DND-41 (cell line): ENCODE results near the gene FAM193A.

Experiments used
- ATAC-seq: fragments of 200-7000 bp; cut with Tn5 transposase; 3 replicates; pipeline ENCODE4 v1.9.1; 2021; ENCODE audit warnings: low read depth; ENCODE audit not compliant: insufficient read depth
- DNase-seq: peaks from one replicate; pipeline ENCODE4 v3.0.0-alpha.2; 2020
- H2AFZ ChIP-seq: 2 replicates; pipeline ENCODE4 v1.6.0; 2012; ENCODE audit warnings: low read depth, low read length
- H3K27ac ChIP-seq: 2 replicates; pipeline ENCODE4 v1.5.1; 2012; ENCODE audit warnings: low read length, inconsistent platforms
- H3K27me3 ChIP-seq: fragments of 200-600 bp; sonication (generic); 2 replicates; pipeline ENCODE4 v1.6.0; 2012; ENCODE audit warnings: low read length, mild to moderate bottlenecking, inconsistent platforms; ENCODE audit not compliant: insufficient read depth, poor library complexity
- H3K36me3 ChIP-seq: 2 replicates; pipeline ENCODE4 v1.5.1; 2012; ENCODE audit warnings: low read length, inconsistent platforms; ENCODE audit not compliant: insufficient read depth
- H3K4me1 ChIP-seq: 2 replicates; pipeline ENCODE4 v1.5.1; 2012; ENCODE audit warnings: mild to moderate bottlenecking, low read length; ENCODE audit not compliant: insufficient read depth
- H3K4me2 ChIP-seq: 2 replicates; pipeline ENCODE4 v1.6.0; 2012; ENCODE audit warnings: mild to moderate bottlenecking, moderate library complexity, low read length, inconsistent platforms; ENCODE audit not compliant: insufficient read depth
- H3K4me3 ChIP-seq, 2 experiments: fragments of 200-600 bp in 1 of 2; shearing (Covaris generic) in 1 of 2; 2 replicates each; pipeline ENCODE4 v1.5.1; 2012 to 2016; ENCODE audit warnings: inconsistent platforms in 2 of 2, low read length in 2 of 2, mild to moderate bottlenecking in 2 of 2, low read depth in 1 of 2, moderate library complexity in 1 of 2
- H3K79me2 ChIP-seq: 2 replicates; pipeline ENCODE4 v1.6.0; 2012; ENCODE audit warnings: low read length, inconsistent platforms; ENCODE audit not compliant: insufficient read depth
- H3K9ac ChIP-seq: 2 replicates; pipeline ENCODE4 v1.6.0; 2012; ENCODE audit warnings: low read depth, mild to moderate bottlenecking, inconsistent platforms, low read length, moderate library complexity
- H3K9me3 ChIP-seq: 2 replicates; pipeline ENCODE4 v1.5.1; 2012; ENCODE audit warnings: low read length, moderate library complexity, mild to moderate bottlenecking, inconsistent platforms; ENCODE audit not compliant: insufficient read depth, severe bottlenecking
- H4K20me1 ChIP-seq: 2 replicates; pipeline ENCODE4 v1.6.0; 2012; ENCODE audit warnings: low read length; ENCODE audit not compliant: insufficient read depth
- CTCF ChIP-seq: IDR thresholded peaks from 2 replicates; pipeline ENCODE4 v1.5.1; 2012; ENCODE audit warnings: borderline replicate concordance, low read length, moderate library complexity, mild to moderate bottlenecking; ENCODE audit not compliant: poor library complexity, severe bottlenecking; ENCODE audit errors: extremely low read depth
- EZH2 ChIP-seq: IDR thresholded peaks from 3 replicates; pipeline ENCODE4 v1.6.1; 2012; ENCODE audit warnings: borderline replicate concordance, low read depth, mild to moderate bottlenecking, moderate library complexity, low read length, inconsistent platforms; ENCODE audit not compliant: severe bottlenecking

Gene FAM193A

GRCh38 chr4:2565533-2565932 is 29.1 kb downstream of the FAM193A start:
- Histone ChIP-seq H3K79me2 (peaks cover 99% of the 10 kb centered on the region), H3K4me3 (no peak overlapping the region), H3K9me3 (no peaks in the 10 kb centered on the region), H3K4me1 (no peaks in the 10 kb centered on the region), H3K27ac (no peak overlapping the region), H3K27me3 (no peaks in the 10 kb centered on the region), H2AFZ (no peak overlapping the region), H3K36me3 (peaks cover 19% of the 10 kb centered on the region), H3K4me2 (no peak overlapping the region), H3K9ac (no peak overlapping the region), H4K20me1 (peaks cover 59% of the 10 kb centered on the region)
- no peak for TF ChIP-seq EZH2
- no peak for TF ChIP-seq CTCF
- no peak for ATAC-seq
- DNase-seq = no peak

- H3K9ac ChIP-seq = no peak overlapping the region
- H3K4me3 ChIP-seq = no peak overlapping the region
- no peak for ATAC-seq
- H3K36me3 ChIP-seq = 0 out of 2 replicates have a peak, but pooled peaks cover 3% of the 10 kb centered on the region
- H3K9me3 ChIP-seq = no peaks in the 10 kb centered on the region
- H3K4me1 ChIP-seq = no peaks in the 10 kb centered on the region
- TF ChIP-seq EZH2 (no peak), CTCF (no peak)
- peaks cover 98% of the 10 kb centered on the region for H3K79me2 ChIP-seq
- H2AFZ ChIP-seq = no peak overlapping the region
- H4K20me1 ChIP-seq = peaks cover 61% of the 10 kb centered on the region
- H3K4me2 ChIP-seq = no peak overlapping the region
- DNase-seq = no peak
- no peak overlapping the region for H3K27ac ChIP-seq
- H3K27me3 ChIP-seq = no peaks in the 10 kb centered on the region
These were observed 33.6 kb downstream of the FAM193A start for GRCh38 chr4:2570036-2570435.

GRCh38 chr4:2570551-2571222 is 34.2 kb downstream of the FAM193A start:
- Histone ChIP-seq H3K27ac (no peak overlapping the region), H3K36me3 (peaks cover 7% of the 10 kb centered on the region; the same call in 1 of the 2 replicates), H3K9me3 (no peaks in the 10 kb centered on the region), H2AFZ (no peak overlapping the region), H3K9ac (no peak overlapping the region), H3K4me3 (no peak overlapping the region), H3K4me2 (no peak overlapping the region), H4K20me1 (peaks cover 62% of the 10 kb centered on the region), H3K27me3 (no peaks in the 10 kb centered on the region), H3K4me1 (no peaks in the 10 kb centered on the region), H3K79me2 (peaks cover 98% of the 10 kb centered on the region)
- DNase-seq = peak; percentile 17
- no peak for TF ChIP-seq EZH2
- no peak for TF ChIP-seq CTCF
- peak; percentile 68 for ATAC-seq

GRCh38 chr4:2572076-2572475 is 35.6 kb downstream of the FAM193A start:
- Histone ChIP-seq H3K4me2 (no peak overlapping the region), H3K79me2 (peaks cover 100% of the 10 kb centered on the region), H3K4me3 (no peak overlapping the region), H3K4me1 (no peaks in the 10 kb centered on the region), H3K9me3 (no peaks in the 10 kb centered on the region), H3K27ac (no peak overlapping the region), H2AFZ (no peak overlapping the region), H3K36me3 (peaks cover 9% of the 10 kb centered on the region; the same call in 1 of the 2 replicates), H3K9ac (no peak overlapping the region), H3K27me3 (no peaks in the 10 kb centered on the region), H4K20me1 (peaks cover 71% of the 10 kb centered on the region)
- no peak for DNase-seq
- ATAC-seq = no peak
- TF ChIP-seq EZH2 (no peak), CTCF (no peak)
